Gastrocnemius medialis (tissue), 4 donors: ENCODE data around the gene FOXJ1.

Experiments used
- POLR2A ChIP-seq, 2 donors: fragments of 450-650 bp; IDR thresholded peaks; one replicate each; pipeline ENCODE4 v1.6.1; 2017; ENCODE audit warnings: antibody characterized with exemption in 2 of 2, mild to moderate bottlenecking in 2 of 2, moderate library complexity in 2 of 2
- TF ChIP-seq, protein P1 (sequence below), 5 experiments: fragments of 450-650 bp in 3 of 5; fragments of 200-600 bp in 2 of 5; sonication (generic) in 2 of 5; IDR thresholded peaks in 4 of 5; conservative IDR thresholded peaks in 1 of 5; 1 replicate in 4 of 5; 2 replicates in 1 of 5; pipeline ENCODE4 v1.5.1; 2016 to 2019; ENCODE audit warnings: antibody characterized with exemption in 5 of 5, mild to moderate bottlenecking in 3 of 5, moderate library complexity in 3 of 5

DNA sequence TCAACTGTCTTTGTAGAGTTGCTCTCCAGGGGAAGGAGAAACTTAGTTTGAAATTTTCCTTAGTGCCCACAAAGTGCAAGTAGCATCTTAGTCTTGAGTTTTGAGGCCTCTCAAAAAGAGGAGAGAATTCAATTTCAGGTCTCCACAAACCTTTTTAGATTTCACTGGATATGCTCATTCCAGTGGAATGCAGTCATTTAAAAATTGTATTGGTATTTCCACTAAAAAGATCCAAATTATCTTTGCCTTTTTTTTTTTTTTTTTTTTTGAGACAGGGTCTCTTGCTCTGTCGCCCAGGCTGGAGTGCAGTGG is 6.9 kb upstream of the FOXJ1 start:
- TF ChIP-seq POLR2A (IDR thresholded peaks at IDR 0.05): no peak
- TF ChIP-seq, protein P1, sequence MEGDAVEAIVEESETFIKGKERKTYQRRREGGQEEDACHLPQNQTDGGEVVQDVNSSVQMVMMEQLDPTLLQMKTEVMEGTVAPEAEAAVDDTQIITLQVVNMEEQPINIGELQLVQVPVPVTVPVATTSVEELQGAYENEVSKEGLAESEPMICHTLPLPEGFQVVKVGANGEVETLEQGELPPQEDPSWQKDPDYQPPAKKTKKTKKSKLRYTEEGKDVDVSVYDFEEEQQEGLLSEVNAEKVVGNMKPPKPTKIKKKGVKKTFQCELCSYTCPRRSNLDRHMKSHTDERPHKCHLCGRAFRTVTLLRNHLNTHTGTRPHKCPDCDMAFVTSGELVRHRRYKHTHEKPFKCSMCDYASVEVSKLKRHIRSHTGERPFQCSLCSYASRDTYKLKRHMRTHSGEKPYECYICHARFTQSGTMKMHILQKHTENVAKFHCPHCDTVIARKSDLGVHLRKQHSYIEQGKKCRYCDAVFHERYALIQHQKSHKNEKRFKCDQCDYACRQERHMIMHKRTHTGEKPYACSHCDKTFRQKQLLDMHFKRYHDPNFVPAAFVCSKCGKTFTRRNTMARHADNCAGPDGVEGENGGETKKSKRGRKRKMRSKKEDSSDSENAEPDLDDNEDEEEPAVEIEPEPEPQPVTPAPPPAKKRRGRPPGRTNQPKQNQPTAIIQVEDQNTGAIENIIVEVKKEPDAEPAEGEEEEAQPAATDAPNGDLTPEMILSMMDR (IDR thresholded peaks at IDR 0.05 in 4 of 5, conservative IDR thresholded peaks at IDR 0.05 in 1 of 5): no peak
